ENCODE data around the gene PITRM1. TPM values are rescaled to one million over a fixed set of nuclear protein-coding genes. Genes with fewer than 3 reads are reported as not detected.
A peak's percentile ranks its signal among the peaks of the same experiment; 100 is the strongest.

PITRM1 gene
- total and polyA plus RNA-seq, 2 experiments from 2014 or later = 79.7 to 94.4 TPM

DNA sequence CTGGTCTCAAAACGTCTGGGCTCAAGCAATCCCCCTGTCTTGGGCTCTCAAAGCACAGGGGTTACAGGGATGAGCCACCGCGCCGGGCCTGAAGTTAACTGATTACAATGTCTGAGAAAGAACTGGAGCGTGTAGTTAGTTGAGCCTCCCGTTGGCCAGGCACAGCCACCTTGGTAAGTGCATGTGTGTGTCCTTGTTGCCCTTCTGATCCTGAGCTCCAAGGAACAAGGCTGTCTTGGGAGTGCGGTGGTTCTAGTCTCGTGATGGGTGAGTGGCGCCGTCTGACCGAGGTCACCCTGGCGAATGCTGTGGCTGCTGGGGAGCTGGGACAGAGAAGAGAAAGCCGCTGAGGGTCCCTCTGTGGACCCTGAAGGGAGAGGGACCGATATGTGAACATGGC lies 50.5 kb downstream of the PITRM1 start:
- Histone ChIP-seq H3F3A (ENCODE audit: insufficient read depth) (no peaks in the 10 kb centered on the region), H4K20me1 (ENCODE audit: insufficient read depth) (no peaks in the 10 kb centered on the region), H3K27ac (no peak overlapping the region; the same call in 1 of the 2 replicates), H3K9me2 (ENCODE audit: insufficient read depth) (no peaks in the 10 kb centered on the region), H3K4me3 (no peak overlapping the region), H3K36me3 (ENCODE audit: low read depth) (peaks cover 15% of the 10 kb centered on the region; the same call in 1 of the 2 replicates), H2AFZ (no peak overlapping the region), H3K9me3 (ENCODE audit: low read depth) (no peaks in the 10 kb centered on the region), H3K4me1 (ENCODE audit: insufficient read depth) (no peaks in the 10 kb centered on the region), H3K4me2 (ENCODE audit: unreplicated experiment) (no peak overlapping the region), H3K9ac (no peak overlapping the region), H3K79me2 (ENCODE audit: insufficient read depth) (no peaks in the 10 kb centered on the region), H3K27me3 (replicated peaks; ENCODE audit: insufficient read depth) (no peaks in the 10 kb centered on the region)
- in situ Hi-C loops (cut with MboI) = no loop called here
- DNase-seq = no peak
- 85 to 87% methylated on average over 12 to 14 of the region's 14 CpGs for WGBS, 2 experiments (ENCODE audit: low coverage in 1 of 2, low lambda C conversion rate in 2 of 2, missing lambda C conversion rate in 2 of 2)
- no peak for TF ChIP-seq EZH2phosphoT487 (IDR thresholded peaks at IDR 0.05; ENCODE audit: insufficient read depth, low read depth)
- no peak for TF ChIP-seq EZH2 (IDR thresholded peaks at IDR 0.05; ENCODE audit: insufficient read depth, poor library complexity, severe bottlenecking)

DNA sequence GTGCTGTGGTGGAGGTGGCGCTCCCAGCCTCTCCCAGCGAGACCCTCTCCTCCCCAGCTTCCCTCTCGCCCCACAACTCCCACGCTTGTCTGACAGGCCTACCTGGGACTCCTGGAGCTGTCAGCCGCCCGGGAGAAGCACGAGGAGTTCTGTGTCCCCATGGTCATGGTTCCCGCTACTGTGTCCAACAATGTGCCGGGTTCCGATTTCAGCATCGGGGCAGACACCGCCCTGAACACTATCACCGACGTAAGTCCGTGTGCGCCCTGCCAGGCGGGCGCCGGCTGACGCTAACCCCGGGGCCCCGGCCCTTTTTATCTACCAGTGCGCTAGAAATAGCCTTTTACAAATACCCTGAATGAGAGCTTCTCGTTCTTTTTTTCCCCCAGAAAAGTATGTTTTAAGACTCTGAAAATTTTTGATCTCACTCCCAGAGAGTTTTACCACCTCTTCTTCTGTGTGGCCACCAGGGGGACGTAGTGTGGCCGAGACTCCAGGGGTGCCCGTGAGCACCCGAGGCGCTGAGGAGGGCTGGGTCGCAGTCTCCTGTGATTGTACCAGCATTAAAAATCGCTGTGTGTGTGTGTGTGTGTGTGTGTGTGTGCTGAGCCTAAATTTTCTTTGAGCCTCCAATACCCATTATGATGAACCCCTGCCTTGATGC lies 52.7 kb downstream of the PITRM1 start:
- in situ Hi-C loops (cut with MboI) = no loop called here
- Histone ChIP-seq H3K27me3 (replicated peaks; ENCODE audit: insufficient read depth) (no peaks in the 10 kb centered on the region), H2AFZ (no peak overlapping the region), H3K4me2 (ENCODE audit: unreplicated experiment) (no peak overlapping the region), H3K4me1 (ENCODE audit: insufficient read depth) (no peaks in the 10 kb centered on the region), H3F3A (ENCODE audit: insufficient read depth) (no peaks in the 10 kb centered on the region), H3K4me3 (no peak overlapping the region), H3K36me3 (ENCODE audit: low read depth) (peaks cover 28% of the 10 kb centered on the region), H3K9me2 (ENCODE audit: insufficient read depth) (no peaks in the 10 kb centered on the region), H3K27ac (no peak overlapping the region), H3K9ac (no peak overlapping the region), H3K9me3 (ENCODE audit: low read depth) (no peaks in the 10 kb centered on the region), H3K79me2 (ENCODE audit: insufficient read depth) (no peaks in the 10 kb centered on the region), H4K20me1 (ENCODE audit: insufficient read depth) (no peaks in the 10 kb centered on the region)
- 80 to 81% methylated on average over 31 of the region's 31 CpGs for WGBS, 2 experiments (ENCODE audit: low coverage in 1 of 2, low lambda C conversion rate in 2 of 2, missing lambda C conversion rate in 2 of 2)
- TF ChIP-seq EZH2phosphoT487 (IDR thresholded peaks at IDR 0.05; ENCODE audit: insufficient read depth, low read depth) (no peak), EZH2 (IDR thresholded peaks at IDR 0.05; ENCODE audit: insufficient read depth, poor library complexity, severe bottlenecking) (no peak)
- peak; percentile 74 for DNase-seq

- Histone ChIP-seq H3K27me3 (replicated peaks; ENCODE audit: insufficient read depth) (no peaks in the 10 kb centered on the region), H3K9me2 (ENCODE audit: insufficient read depth) (no peaks in the 10 kb centered on the region), H3K4me3 (no peak overlapping the region), H3K9me3 (ENCODE audit: low read depth) (no peaks in the 10 kb centered on the region), H3K27ac (no peak overlapping the region), H3K79me2 (ENCODE audit: insufficient read depth) (no peaks in the 10 kb centered on the region), H3K9ac (no peak overlapping the region), H3F3A (ENCODE audit: insufficient read depth) (no peaks in the 10 kb centered on the region), H4K20me1 (ENCODE audit: insufficient read depth) (no peaks in the 10 kb centered on the region), H3K4me2 (ENCODE audit: unreplicated experiment) (no peak overlapping the region), H3K36me3 (ENCODE audit: low read depth) (peaks cover 28% of the 10 kb centered on the region), H2AFZ (no peak overlapping the region), H3K4me1 (ENCODE audit: insufficient read depth) (no peaks in the 10 kb centered on the region)
- DNase-seq = no peak
- in situ Hi-C loops (cut with MboI) = no loop called here
- WGBS, 2 experiments (ENCODE audit: low coverage in 1 of 2, low lambda C conversion rate in 2 of 2, missing lambda C conversion rate in 2 of 2) = 91% methylated on average over 32 of the region's 32 CpGs
- no peak for TF ChIP-seq EZH2 (IDR thresholded peaks at IDR 0.05; ENCODE audit: insufficient read depth, poor library complexity, severe bottlenecking)
- TF ChIP-seq EZH2phosphoT487 (IDR thresholded peaks at IDR 0.05; ENCODE audit: insufficient read depth, low read depth) = no peak
Observed at GRCh38 chr10:3118641-3119091, 53.9 kb downstream of the PITRM1 start.

DNA sequence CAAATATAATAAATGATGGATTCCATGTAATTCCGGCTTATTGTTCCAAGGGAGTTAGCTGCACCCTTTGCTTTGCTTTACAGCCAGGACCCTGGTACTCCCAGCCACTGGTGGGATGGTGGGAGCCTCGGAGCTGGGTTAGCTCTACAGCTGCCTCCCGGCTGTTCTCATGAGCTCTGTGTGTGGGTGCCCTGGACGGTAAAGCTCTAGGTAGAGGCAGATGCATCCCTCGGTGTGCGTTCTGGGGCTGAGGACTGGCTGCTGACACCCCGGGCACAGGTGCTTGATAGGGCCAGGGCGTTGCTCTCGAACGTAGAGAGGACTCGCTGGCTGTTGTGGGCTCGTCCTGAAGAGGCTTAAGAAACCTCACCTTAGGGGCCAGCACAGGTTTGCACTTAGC lies 55.1 kb downstream of the PITRM1 start:
- no peak overlapping the region for H2AFZ ChIP-seq
- no peaks in the 10 kb centered on the region for H3K4me1 ChIP-seq (ENCODE audit: insufficient read depth)
- no peak for TF ChIP-seq EZH2 (IDR thresholded peaks at IDR 0.05; ENCODE audit: insufficient read depth, poor library complexity, severe bottlenecking)
- TF ChIP-seq EZH2phosphoT487 (IDR thresholded peaks at IDR 0.05; ENCODE audit: insufficient read depth, low read depth) = no peak
- no peak for DNase-seq
- no peaks in the 10 kb centered on the region for H3K27me3 ChIP-seq (replicated peaks; ENCODE audit: insufficient read depth)
- H3K4me2 ChIP-seq (ENCODE audit: unreplicated experiment) = no peak overlapping the region
- no peak overlapping the region for H3K4me3 ChIP-seq
- H3K9ac ChIP-seq = no peak overlapping the region
- no peaks in the 10 kb centered on the region for H3K79me2 ChIP-seq (ENCODE audit: insufficient read depth)
- H4K20me1 ChIP-seq (ENCODE audit: insufficient read depth) = no peaks in the 10 kb centered on the region
- H3F3A ChIP-seq (ENCODE audit: insufficient read depth) = no peaks in the 10 kb centered on the region
- 90 to 91% methylated on average over 12 of the region's 12 CpGs for WGBS, 2 experiments (ENCODE audit: low coverage in 1 of 2, low lambda C conversion rate in 2 of 2, missing lambda C conversion rate in 2 of 2)
- no peak overlapping the region for H3K27ac ChIP-seq
- H3K9me2 ChIP-seq (ENCODE audit: insufficient read depth) = no peaks in the 10 kb centered on the region
- in situ Hi-C loops (cut with MboI) = no loop called here
- H3K36me3 ChIP-seq (ENCODE audit: low read depth) = peaks cover 24% of the 10 kb centered on the region
- no peaks in the 10 kb centered on the region for H3K9me3 ChIP-seq (ENCODE audit: low read depth)
